ENCODE results near the gene TJP2. TPM values are rescaled to one million over a fixed set of nuclear protein-coding genes. Genes with fewer than 3 reads are reported as not detected.

The TJP2 gene
- total and polyA plus RNA-seq, 2 donors (not counting 3 experiments of a cell fraction or from before 2014, with no cell fraction given), result 83.0 to 168 TPM

DNA sequence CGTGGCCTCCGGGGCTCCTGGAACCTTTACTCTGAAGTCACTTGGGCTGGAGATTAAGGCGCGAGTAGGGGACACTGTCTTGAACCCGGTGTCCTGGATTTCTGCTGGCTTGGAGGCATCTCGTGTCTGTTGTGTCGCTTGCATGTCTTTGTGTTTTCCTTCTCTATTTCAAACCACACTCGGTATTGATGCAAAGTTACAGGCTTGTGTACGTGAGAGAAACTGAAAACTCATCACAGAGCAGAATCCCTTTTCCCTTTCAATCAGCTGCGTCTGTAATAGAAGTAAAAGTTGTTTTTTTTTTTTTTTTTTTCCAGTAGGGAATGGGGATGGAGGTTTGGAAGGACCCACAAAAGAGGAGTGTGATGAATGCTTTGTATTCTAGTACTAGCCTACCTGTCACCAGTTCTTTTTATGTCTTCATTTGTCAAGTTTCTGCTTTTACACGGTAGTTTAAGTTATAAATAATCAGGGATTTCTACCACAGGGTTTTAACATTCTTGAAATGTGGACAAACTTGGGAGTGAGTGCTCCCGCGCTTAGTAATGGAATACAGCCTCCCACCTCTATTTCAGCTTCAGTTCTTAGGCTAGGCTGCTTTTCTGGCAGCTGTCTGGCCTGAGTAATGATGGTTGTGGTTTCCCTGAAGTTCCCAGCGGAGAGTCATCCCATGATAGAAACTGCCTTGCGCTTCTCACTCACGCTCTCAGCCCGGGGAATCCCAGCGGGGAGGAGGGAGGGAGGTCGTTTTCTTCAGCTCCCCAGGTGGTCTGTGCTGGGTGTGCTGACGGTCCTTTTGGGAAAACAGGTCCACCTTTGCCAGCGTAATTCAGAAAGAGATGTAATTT lies 763 bp downstream of the TJP2 start:
- POLR2A ChIA-PET, result interaction anchor here (0.7 kb wide), 2 partner anchors 19 to 44 kb away, joined by 3 to 5 read pairs; no protein-coding TSS in a partner anchor
- H3K27ac ChIP-seq (ENCODE audit: insufficient read depth, low read depth, low read length), result peak overlapping the region; percentile 81
- H4K20me1 ChIP-seq (replicated peaks; ENCODE audit: control insufficient read depth, extremely low read depth, insufficient read depth, low read length), result no peaks in the 10 kb centered on the region
- DNase-seq (ENCODE audit: low read depth, low spot score) (peak; percentile 57), FAIRE-seq (peak; percentile 59)
- no peaks in the 10 kb centered on the region for H3K9me3 ChIP-seq (replicated peaks; ENCODE audit: control insufficient read depth, insufficient read depth, low read length)
- peak overlapping the region; percentile 57 for H3K4me2 ChIP-seq (ENCODE audit: insufficient read depth, low read length)
- no peaks in the 10 kb centered on the region for H3K36me3 ChIP-seq (ENCODE audit: control insufficient read depth in 2 of 2, extremely low read depth in 1 of 2, insufficient read depth in 2 of 2, low read length in 2 of 2)
- H3K4me3 ChIP-seq (replicated peaks in 1 of 3; ENCODE audit: insufficient read depth in 1 of 3, low read depth in 1 of 3, low read length in 3 of 3), result peak overlapping the region; percentile 60 to 73 (median 64)
- intact Hi-C loops (cut with micrococcal nuclease), result no loop called here
- TSS peak; percentile 27 for BruUV-seq (replicated peaks)
- TF ChIP-seq EZH2 (IDR thresholded peaks at IDR 0.05; ENCODE audit: borderline replicate concordance, low read depth, low read length, severe bottlenecking), result no peak
- no peak for TF ChIP-seq POLR2AphosphoS5 (IDR thresholded peaks at IDR 0.05; ENCODE audit: insufficient read depth, low read depth, low read length)
- no peak for TF ChIP-seq FOS (IDR thresholded peaks at IDR 0.05; ENCODE audit: borderline replicate concordance, insufficient read depth, low read length)
- no peak for TF ChIP-seq JUN (IDR thresholded peaks at IDR 0.05; ENCODE audit: borderline replicate concordance, insufficient read depth, insufficient read length, low read depth)
- TF ChIP-seq, protein P1, sequence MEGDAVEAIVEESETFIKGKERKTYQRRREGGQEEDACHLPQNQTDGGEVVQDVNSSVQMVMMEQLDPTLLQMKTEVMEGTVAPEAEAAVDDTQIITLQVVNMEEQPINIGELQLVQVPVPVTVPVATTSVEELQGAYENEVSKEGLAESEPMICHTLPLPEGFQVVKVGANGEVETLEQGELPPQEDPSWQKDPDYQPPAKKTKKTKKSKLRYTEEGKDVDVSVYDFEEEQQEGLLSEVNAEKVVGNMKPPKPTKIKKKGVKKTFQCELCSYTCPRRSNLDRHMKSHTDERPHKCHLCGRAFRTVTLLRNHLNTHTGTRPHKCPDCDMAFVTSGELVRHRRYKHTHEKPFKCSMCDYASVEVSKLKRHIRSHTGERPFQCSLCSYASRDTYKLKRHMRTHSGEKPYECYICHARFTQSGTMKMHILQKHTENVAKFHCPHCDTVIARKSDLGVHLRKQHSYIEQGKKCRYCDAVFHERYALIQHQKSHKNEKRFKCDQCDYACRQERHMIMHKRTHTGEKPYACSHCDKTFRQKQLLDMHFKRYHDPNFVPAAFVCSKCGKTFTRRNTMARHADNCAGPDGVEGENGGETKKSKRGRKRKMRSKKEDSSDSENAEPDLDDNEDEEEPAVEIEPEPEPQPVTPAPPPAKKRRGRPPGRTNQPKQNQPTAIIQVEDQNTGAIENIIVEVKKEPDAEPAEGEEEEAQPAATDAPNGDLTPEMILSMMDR (IDR thresholded peaks at IDR 0.05; ENCODE audit: extremely low read depth in 1 of 2, insufficient read depth in 1 of 2, low read depth in 1 of 2, low read length in 2 of 2), result no peak
- no peak for TF ChIP-seq POLR2A (IDR thresholded peaks at IDR 0.05; ENCODE audit: low read depth, low read length)
- no peak for TF ChIP-seq MYC (IDR thresholded peaks at IDR 0.05; ENCODE audit: low read depth, low read length)
- TF ChIP-seq, protein P2, sequence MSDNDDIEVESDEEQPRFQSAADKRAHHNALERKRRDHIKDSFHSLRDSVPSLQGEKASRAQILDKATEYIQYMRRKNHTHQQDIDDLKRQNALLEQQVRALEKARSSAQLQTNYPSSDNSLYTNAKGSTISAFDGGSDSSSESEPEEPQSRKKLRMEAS (IDR thresholded peaks at IDR 0.05; ENCODE audit: insufficient read depth, insufficient read length), result no peak
- TF ChIP-seq GATA2 (IDR thresholded peaks at IDR 0.05; ENCODE audit: insufficient read depth, insufficient read length, low read depth, low read length), result no peak
- CTCF ChIA-PET, result interaction anchor here (0.9 to 6.7 kb wide), 14 partner anchors 9 to 140 kb away, joined by 3 to 38 read pairs (median 4); partner anchors contain the start of gene FXN
- H3K9me1 ChIP-seq (replicated peaks; ENCODE audit: control insufficient read depth, extremely low read depth, insufficient read depth, low read length), result no peaks in the 10 kb centered on the region
- no peak overlapping the region for H2AFZ ChIP-seq (ENCODE audit: low read depth, low read length)
- peaks cover 70% of the 10 kb centered on the region for H3K4me1 ChIP-seq (ENCODE audit: control insufficient read depth, extremely low read depth, insufficient read depth, low read length)
- dilution Hi-C loops (cut with MboI; ENCODE audit: extremely low pct_ligation_motif_present, low sequenced_read_pairs), result no loop called here
- no peaks in the 10 kb centered on the region for H3K27me3 ChIP-seq (ENCODE audit: control insufficient read depth in 2 of 2, insufficient read depth in 2 of 2, low read length in 2 of 2)
- peak overlapping the region; percentile 61 for H3K9ac ChIP-seq (replicated peaks; ENCODE audit: extremely low read depth, insufficient read depth, low read length)
- H3K79me2 ChIP-seq (ENCODE audit: control insufficient read depth, insufficient read depth, low read length), result peaks cover 77% of the 10 kb centered on the region

Measured in endothelial cell of umbilical vein (primary cell).